Fibroblast of lung (primary cell): ENCODE data around the gene TTYH2.

Experiments
- CTCF ChIP-seq, 2 donors: IDR thresholded peaks in 1 of 2; conservative IDR thresholded peaks in 1 of 2; 1 replicate in 1 of 2; 2 replicates in 1 of 2; pipeline ENCODE4 v1.5.1; 2011 to 2012; ENCODE audit warnings: low read length in 2 of 2, control low read depth in 1 of 2, inconsistent platforms in 1 of 2, low read depth in 1 of 2, mild to moderate bottlenecking in 1 of 2
- EZH2 ChIP-seq: IDR thresholded peaks from 2 replicates; pipeline ENCODE4 v1.5.1; 2012; ENCODE audit warnings: low read length, control low read depth, mild to moderate bottlenecking; ENCODE audit errors: missing control alignments

- TF ChIP-seq CTCF (conservative IDR thresholded peaks at IDR 0.05 in 1 of 2, IDR thresholded peaks at IDR 0.05 in 1 of 2; ENCODE audit: low read depth in 1 of 2, low read length in 2 of 2): no peak
- TF ChIP-seq EZH2: no peak
Observed at GRCh38 chr17:74243013-74243755, 29.8 kb downstream of the TTYH2 start.
